BJ (cell line): ENCODE results near the gene JPT1. TPM values are rescaled to one million over a fixed set of nuclear protein-coding genes. Genes with fewer than 3 reads are reported as not detected.

Source experiments
- CTCF ChIA-PET: fragments of 350-600 bp; formaldehyde crosslinking; extraction: SDS; loops from one replicate; lab custom pipeline; 2021; ENCODE audit warnings: antibody characterized with exemption, inconsistent platforms; lab: Yijun Ruan, JAX
- POLR2A ChIA-PET: fragments of 300-600 bp; sonication (Branson Sonifier 250); formaldehyde crosslinking; extraction: SDS; loops from one replicate; lab custom pipeline; 2021; ENCODE audit warnings: antibody characterized with exemption; lab: Charles Lee
- DNase-seq: peaks from one replicate; pipeline ENCODE4 v3.0.0-alpha.2; 2011; ENCODE audit warnings: low read depth
- H3K27me3 ChIP-seq: 2 replicates; pipeline ENCODE4 v1.6.0; 2011; ENCODE audit warnings: low read length; ENCODE audit not compliant: control insufficient read depth, insufficient read depth
- H3K36me3 ChIP-seq: 2 replicates; pipeline ENCODE4 v1.5.1; 2011; ENCODE audit warnings: low read length; ENCODE audit not compliant: control insufficient read depth, insufficient read depth
- H3K4me3 ChIP-seq: 2 replicates; pipeline ENCODE4 v1.5.1; 2011; ENCODE audit warnings: low read depth, mild to moderate bottlenecking, control low read depth, low read length
- CTCF ChIP-seq: IDR thresholded peaks from 2 replicates; pipeline ENCODE4 v1.5.1; 2011; ENCODE audit warnings: low read depth, mild to moderate bottlenecking, control low read depth, inconsistent platforms, low read length, moderate library complexity; ENCODE audit not compliant: insufficient read depth
- polyA plus RNA-seq: library from polyadenylated mRNA; depleted of rRNA; stranded (reverse); fragments of >200 nt; gene quantifications from 2 replicates; pipeline ENCODE4 v1.2.3, GENCODE V29; 2011

Gene JPT1
- polyA plus RNA-seq, 1 experiment: 111 TPM

GRCh38 chr17:75098861-75099260, 55.5 kb downstream of the JPT1 start:
- no peak for DNase-seq
- POLR2A ChIA-PET: no interaction called here
- no peak overlapping the region for H3K4me3 ChIP-seq
- H3K36me3 ChIP-seq: peaks cover 19% of the 10 kb centered on the region
- H3K27me3 ChIP-seq: no peaks in the 10 kb centered on the region
- CTCF ChIA-PET: interaction anchor here (0.6 kb wide), 1 partner anchor 132 kb away, joined by 3 read pairs; no protein-coding TSS in a partner anchor
- TF ChIP-seq CTCF: no peak

- POLR2A ChIA-PET: no interaction called here
- CTCF ChIA-PET: interaction anchor here (1.0 to 2.2 kb wide), 2 partner anchors 8 to 10 kb away, joined by 4 to 11 read pairs; partner anchors contain the start of gene SLC16A5
- peaks cover 17% of the 10 kb centered on the region for H3K36me3 ChIP-seq
- TF ChIP-seq CTCF: no peak
- no peaks in the 10 kb centered on the region for H3K27me3 ChIP-seq
- no peak for DNase-seq
- H3K4me3 ChIP-seq: no peak overlapping the region
Measured at GRCh38 chr17:75097865-75098264, 56.4 kb downstream of the JPT1 start.

- CTCF ChIA-PET: interaction anchor here (1.2 to 4.5 kb wide), 4 partner anchors 10 to 36 kb away, joined by 3 to 24 read pairs (median 8); partner anchors contain the start of gene NT5C
- POLR2A ChIA-PET: interaction anchor here (0.6 kb wide), 1 partner anchor 8 kb away, joined by 5 read pairs; the partner anchor contains the start of gene SLC16A5
Measured at GRCh38 chr17:75096082-75096625, 58.2 kb downstream of the JPT1 start.

GRCh38 chr17:75094871-75095399, 59.4 kb downstream of the JPT1 start:
- ChIA-PET CTCF (interaction anchor here (0.9 to 4.5 kb wide), 5 partner anchors 11 to 134 kb away, joined by 4 to 24 read pairs (median 5); partner anchors contain the start of gene NT5C), POLR2A (no interaction called here)
- H3K27me3 ChIP-seq: no peaks in the 10 kb centered on the region
- no peak for DNase-seq
- H3K36me3 ChIP-seq: peaks cover 10% of the 10 kb centered on the region
- no peak for TF ChIP-seq CTCF
- H3K4me3 ChIP-seq: no peak overlapping the region

More at GRCh38 chr17:75096082-75096625, 58.2 kb downstream of the JPT1 start:
- H3K27me3 ChIP-seq: no peaks in the 10 kb centered on the region
- no peak overlapping the region for H3K4me3 ChIP-seq
- TF ChIP-seq CTCF: no peak
- DNase-seq: no peak
- peaks cover 16% of the 10 kb centered on the region for H3K36me3 ChIP-seq

GRCh38 chr17:75093548-75094158, 60.7 kb downstream of the JPT1 start:
- no peak overlapping the region for H3K4me3 ChIP-seq
- ChIA-PET POLR2A (no interaction called here), CTCF (interaction anchor here (1.0 to 4.5 kb wide), 4 partner anchors 12 to 25 kb away, joined by 3 to 24 read pairs (median 8); no protein-coding TSS in a partner anchor)
- no peak for TF ChIP-seq CTCF
- H3K36me3 ChIP-seq: peaks cover 3% of the 10 kb centered on the region
- H3K27me3 ChIP-seq: no peaks in the 10 kb centered on the region
- no peak for DNase-seq
